Subcutaneous abdominal adipose tissue (tissue), 5 donors: Measurements from ENCODE around the gene SMURF1.
"Not testable (repeated sequence)": the region's sequence is repeated elsewhere in the genome, so short reads cannot be mapped to it uniquely, and the experiment has no call there.

Experiments used
- H3K27ac ChIP-seq: one replicate; pipeline ENCODE4 v1.7.0; 2013; ENCODE audit warnings: low read depth, mild to moderate bottlenecking, inconsistent platforms, low read length, moderate library complexity
- H3K27me3 ChIP-seq, 5 donors: one replicate each; pipeline ENCODE4 v1.7.0; 2013; ENCODE audit warnings: low read length in 5 of 5, inconsistent platforms in 1 of 5; ENCODE audit not compliant: control insufficient read depth in 5 of 5, insufficient read depth in 4 of 5
- H3K36me3 ChIP-seq, 5 donors: one replicate each; pipeline ENCODE4 v1.7.0; 2013; ENCODE audit warnings: low read length in 5 of 5; ENCODE audit not compliant: control insufficient read depth in 5 of 5, insufficient read depth in 5 of 5
- H3K4me1 ChIP-seq, 5 donors: one replicate each; pipeline ENCODE4 v1.7.0; 2013; ENCODE audit warnings: low read length in 5 of 5, mild to moderate bottlenecking in 3 of 5, moderate library complexity in 1 of 5; ENCODE audit not compliant: control insufficient read depth in 5 of 5, insufficient read depth in 5 of 5
- H3K4me3 ChIP-seq, 5 donors: one replicate each; pipeline ENCODE4 v1.7.0; 2013; ENCODE audit warnings: low read length in 5 of 5, low read depth in 1 of 5
- H3K9ac ChIP-seq, 5 donors: one replicate each; pipeline ENCODE4 v1.7.0; 2013; ENCODE audit warnings: low read length in 5 of 5, mild to moderate bottlenecking in 4 of 5, moderate library complexity in 3 of 5
- H3K9me3 ChIP-seq, 5 donors: one replicate each; pipeline ENCODE4 v1.7.0; 2013; ENCODE audit warnings: low read length in 5 of 5; ENCODE audit not compliant: control insufficient read depth in 5 of 5
- donor health status: healthy.
- donor health status: healthy.
- donor health status: healthy.
- donor health status: healthy.
- donor health status: healthy.

The SMURF1 gene

GRCh38 chr7:99112097-99112496, 31.8 kb downstream of the SMURF1 start:
- H3K9me3 ChIP-seq, result no peaks in the 10 kb centered on the region
- H3K27ac ChIP-seq, result no peak overlapping the region
- peaks cover 5 to 44% (median 29%) of the 10 kb centered on the region in 5 donors for H3K4me1 ChIP-seq
- no peaks in the 10 kb centered on the region for H3K27me3 ChIP-seq
- H3K9ac ChIP-seq, result no peak overlapping the region
- no peaks in the 10 kb centered on the region for H3K36me3 ChIP-seq
- H3K4me3 ChIP-seq, result no peak overlapping the region

- no peak overlapping the region for H3K27ac ChIP-seq
Observed at GRCh38 chr7:99111591-99111990, 32.3 kb downstream of the SMURF1 start.

GRCh38 chr7:99109108-99110051, 34.5 kb downstream of the SMURF1 start:
- no peaks in the 10 kb centered on the region for H3K27me3 ChIP-seq
- no peak overlapping the region for H3K4me3 ChIP-seq
- no peaks in the 10 kb centered on the region for H3K36me3 ChIP-seq
- H3K9me3 ChIP-seq, result no peaks in the 10 kb centered on the region
- H3K27ac ChIP-seq, result peak overlapping the region; percentile 19
- H3K4me1 ChIP-seq, result peaks cover 5 to 55% (median 41%) of the 10 kb centered on the region in 5 donors
- H3K9ac ChIP-seq, result peak overlapping the region in 2 of 5 donors; percentile 40 to 41

More at GRCh38 chr7:99111591-99111990, 32.3 kb downstream of the SMURF1 start:
- H3K4me1 ChIP-seq, result peaks cover 5 to 47% (median 32%) of the 10 kb centered on the region in 5 donors
- H3K4me3 ChIP-seq, result no peak overlapping the region
- no peaks in the 10 kb centered on the region for H3K36me3 ChIP-seq
- H3K9ac ChIP-seq, result no peak overlapping the region
- no peaks in the 10 kb centered on the region for H3K27me3 ChIP-seq
- no peaks in the 10 kb centered on the region for H3K9me3 ChIP-seq

- Histone ChIP-seq H3K4me3 (no peak overlapping the region), H3K27ac (peak overlapping the region; percentile 19), H3K9me3 (no peaks in the 10 kb centered on the region), H3K36me3 (no peaks in the 10 kb centered on the region), H3K4me1 (peaks cover 5 to 55% (median 41%) of the 10 kb centered on the region in 5 donors), H3K9ac (peak overlapping the region in 1 of 5 donors; percentile 41), H3K27me3 (no peaks in the 10 kb centered on the region)
Observed at GRCh38 chr7:99108613-99109012, 35.3 kb downstream of the SMURF1 start.

- peak overlapping the region; percentile 10 for H3K27ac ChIP-seq
- no peak overlapping the region for H3K4me3 ChIP-seq
- H3K4me1 ChIP-seq, result peaks cover 5 to 50% (median 37%) of the 10 kb centered on the region in 5 donors
Observed at GRCh38 chr7:99106821-99107241, 37.1 kb downstream of the SMURF1 start.

GRCh38 chr7:99106411-99106810, 37.5 kb downstream of the SMURF1 start:
- Histone ChIP-seq H3K27ac (peak overlapping the region; percentile 10), H3K9me3 (no peaks in the 10 kb centered on the region), H3K9ac (peak overlapping the region in 1 of 5 donors; percentile 17), H3K4me3 (no peak overlapping the region), H3K4me1 (peaks cover 5 to 46% (median 37%) of the 10 kb centered on the region in 5 donors), H3K27me3 (no peaks in the 10 kb centered on the region), H3K36me3 (no peaks in the 10 kb centered on the region)

More at GRCh38 chr7:99106821-99107241, 37.1 kb downstream of the SMURF1 start:
- Histone ChIP-seq H3K9ac (no peak overlapping the region), H3K36me3 (no peaks in the 10 kb centered on the region), H3K27me3 (no peaks in the 10 kb centered on the region), H3K9me3 (no peaks in the 10 kb centered on the region)

GRCh38 chr7:99105756-99106155, 38.2 kb downstream of the SMURF1 start:
- H3K4me3 ChIP-seq, result no peak overlapping the region
- peaks cover 5 to 44% (median 36%) of the 10 kb centered on the region in 5 donors for H3K4me1 ChIP-seq
- H3K27me3 ChIP-seq, result no peaks in the 10 kb centered on the region
- no peak overlapping the region for H3K9ac ChIP-seq
- peak overlapping the region; percentile 2 for H3K27ac ChIP-seq
- H3K9me3 ChIP-seq, result no peaks in the 10 kb centered on the region
- no peaks in the 10 kb centered on the region for H3K36me3 ChIP-seq

- no peak overlapping the region for H3K9ac ChIP-seq
- H3K27ac ChIP-seq, result peak overlapping the region; percentile 34
- H3K4me1 ChIP-seq, result peaks cover 5 to 39% (median 30%) of the 10 kb centered on the region in 5 donors
- no peak overlapping the region for H3K4me3 ChIP-seq
- H3K9me3 ChIP-seq, result peaks cover 0 to under 1% (median 0%) of the 10 kb centered on the region in 5 donors
- H3K27me3 ChIP-seq, result no peaks in the 10 kb centered on the region
- no peaks in the 10 kb centered on the region for H3K36me3 ChIP-seq
Observed at GRCh38 chr7:99104631-99105030, 39.3 kb downstream of the SMURF1 start.

- not testable (repeated sequence) for H3K36me3 ChIP-seq, H3K27me3 ChIP-seq, H3K9me3 ChIP-seq, H3K4me3 ChIP-seq, H3K9ac ChIP-seq
- H3K4me1 ChIP-seq, result peaks cover 2 to 37% (median 31%) of the 10 kb centered on the region in 5 donors
- H3K27ac ChIP-seq, result peak overlapping the region; percentile 26
Observed at GRCh38 chr7:99103836-99104235, 40.1 kb downstream of the SMURF1 start.
